H1 (cell line): Measurements from ENCODE around the gene AKTIP. TPM values are rescaled to one million over a fixed set of nuclear protein-coding genes. Genes with fewer than 3 reads are reported as not detected.
A peak's percentile ranks its signal among the peaks of the same experiment; 100 is the strongest.

Experiments used
- ASH2L ChIP-seq: fragments of 200-600, 300-600 bp; sonication (generic); IDR thresholded peaks from one replicate; pipeline ENCODE4 v1.7.1; 2017; ENCODE audit warnings: low read length
- ATF2 ChIP-seq: IDR thresholded peaks from 2 replicates; pipeline ENCODE4 v1.6.1; 2012; ENCODE audit warnings: low read length, inconsistent platforms
- BACH1 ChIP-seq: IDR thresholded peaks from 2 replicates; pipeline ENCODE4 v1.6.1; 2012; ENCODE audit warnings: low read length, improper control_type of control experiment
- CHD2 ChIP-seq: IDR thresholded peaks from 2 replicates; pipeline ENCODE4 v1.6.1; 2012; ENCODE audit warnings: low read length, improper control_type of control experiment
- CREB1 ChIP-seq: IDR thresholded peaks from 2 replicates; pipeline ENCODE4 v1.6.1; 2012; ENCODE audit warnings: inconsistent platforms
- EZH2 ChIP-seq: fragments of 200-600 bp; sonication (generic); IDR thresholded peaks from 2 replicates; pipeline ENCODE4 v1.7.1; 2012; ENCODE audit warnings: low read depth, mild to moderate bottlenecking, moderate library complexity, low read length, inconsistent platforms; ENCODE audit not compliant: severe bottlenecking
- JUN ChIP-seq: IDR thresholded peaks from 2 replicates; pipeline ENCODE4 v1.6.1; 2011; ENCODE audit warnings: low read depth, mild to moderate bottlenecking, improper control_type of control experiment, low read length
- KDM1A ChIP-seq: fragments of 200-600, 300-600 bp; sonication (generic); IDR thresholded peaks from 2 replicates; pipeline ENCODE4 v1.7.1; 2016; ENCODE audit warnings: mild to moderate bottlenecking, low read length, borderline replicate concordance
- KDM4A ChIP-seq: IDR thresholded peaks from one replicate; pipeline ENCODE4 v1.7.1; 2012; ENCODE audit warnings: low read depth, mild to moderate bottlenecking, moderate library complexity, low read length, inconsistent platforms; ENCODE audit not compliant: severe bottlenecking
- MAX ChIP-seq: IDR thresholded peaks from 2 replicates; pipeline ENCODE4 v1.6.1; 2012; ENCODE audit warnings: inconsistent platforms
- NANOG ChIP-seq: IDR thresholded peaks from 2 replicates; pipeline ENCODE4 v1.6.1; 2011; ENCODE audit warnings: low read length, low read depth, mild to moderate bottlenecking, inconsistent platforms; ENCODE audit not compliant: insufficient read depth, poor library complexity, severe bottlenecking
- POLR2A ChIP-seq, 2 experiments: IDR thresholded peaks; 1 replicate in 1 of 2; 2 replicates in 1 of 2; pipeline ENCODE4 v1.6.1; 2011; ENCODE audit warnings: low read depth in 2 of 2, low read length in 2 of 2, mild to moderate bottlenecking in 2 of 2; ENCODE audit errors: control extremely low read depth in 1 of 2
- POLR2AphosphoS5 ChIP-seq: IDR thresholded peaks from 2 replicates; pipeline ENCODE4 v1.6.1; 2011; ENCODE audit warnings: low read depth, low read length
- POU5F1 ChIP-seq: IDR thresholded peaks from 2 replicates; pipeline ENCODE4 v1.6.1; 2011; ENCODE audit warnings: low read depth, mild to moderate bottlenecking, low read length, moderate library complexity
- RFX5 ChIP-seq: IDR thresholded peaks from 2 replicates; pipeline ENCODE4 v1.6.1; 2011; ENCODE audit warnings: low read depth, low read length, improper control_type of control experiment, borderline replicate concordance
- SAP30 ChIP-seq: fragments of 300-600 bp; sonication (generic); IDR thresholded peaks from 2 replicates; pipeline ENCODE4 v1.7.1; 2012; ENCODE audit warnings: low read length, moderate library complexity, mild to moderate bottlenecking, inconsistent platforms; ENCODE audit not compliant: insufficient read depth, insufficient replicate concordance
- SIN3A ChIP-seq, 2 experiments: IDR thresholded peaks in 1 of 2; conservative IDR thresholded peaks in 1 of 2; 2 replicates each; pipeline ENCODE4 v1.6.1; 2011 to 2012; ENCODE audit warnings: low read length in 2 of 2, improper control_type of control experiment in 1 of 2, low read depth in 1 of 2, mild to moderate bottlenecking in 1 of 2
- TAF1 ChIP-seq: IDR thresholded peaks from 2 replicates; pipeline ENCODE4 v1.6.1; 2011; ENCODE audit warnings: mild to moderate bottlenecking, low read depth, low read length
- TAF7 ChIP-seq: optimal IDR thresholded peaks from 2 replicates; pipeline ENCODE3; 2011; ENCODE audit warnings: low read depth, mild to moderate bottlenecking, inconsistent platforms, low read length, moderate library complexity, borderline replicate concordance
- TBP ChIP-seq: IDR thresholded peaks from 2 replicates; pipeline ENCODE4 v1.6.1; 2011; ENCODE audit warnings: low read depth, low read length, improper control_type of control experiment
- TCF12 ChIP-seq: IDR thresholded peaks from 2 replicates; pipeline ENCODE4 v1.6.1; 2011; ENCODE audit warnings: low read depth, mild to moderate bottlenecking, low read length
- YY1 ChIP-seq: IDR thresholded peaks from 2 replicates; pipeline ENCODE4 v1.6.1; 2011; ENCODE audit warnings: low read depth, mild to moderate bottlenecking, low read length
- polyA plus RNA-seq, 7 experiments: library from polyadenylated mRNA; depleted of rRNA in 3 of 7; stranded (reverse) in 5 of 7; unstranded in 2 of 7; fragments of >200 nt in 5 of 7; fragments of 200-250 nt in 2 of 7; gene quantifications; 1 replicate in 5 of 7; 2 replicates in 1 of 7; 4 replicates in 1 of 7; pipeline versions ENCODE4 v1.2.1 to v1.2.3, GENCODE V29; 2011 to 2013; ENCODE audit warnings: missing spikeins in 2 of 7, mixed read lengths in 2 of 7
- total RNA-seq: library from RNA; stranded (reverse); fragmentation: NEBNext Ultra II Directional; extraction: Animal tissue kit (Norgen Biotek cat#: 25700); gene quantifications from 2 replicates; pipeline ENCODE4 v1.2.1, GENCODE V29; 2021

The AKTIP gene
- total and polyA plus RNA-seq, 2 of the 8 experiments (the other 6 are each of a cell fraction or from before 2014, with no cell fraction given): 15.0 to 15.6 TPM

- no peak for TF ChIP-seq POU5F1
- TF ChIP-seq CREB1: no peak
- no peak for TF ChIP-seq EZH2
- TF ChIP-seq POLR2A (IDR thresholded peaks at IDR 0.05; ENCODE audit: control extremely low read depth in 1 of 2, low read depth in 2 of 2, low read length in 2 of 2): no peak
- no peak for TF ChIP-seq YY1
- no peak for TF ChIP-seq RFX5
- TF ChIP-seq TAF7: no peak
- no peak for TF ChIP-seq ATF2
- peak; percentile 2; the same call in 1 of the 2 replicates for TF ChIP-seq TBP
- no peak for TF ChIP-seq NANOG
- no peak for TF ChIP-seq TAF1
- TF ChIP-seq MAX: no peak
- no peak for TF ChIP-seq CHD2
- TF ChIP-seq BACH1: no peak
- TF ChIP-seq KDM4A: peak; percentile 53
- TF ChIP-seq TCF12: peak; percentile 47; the same call in 1 of the 2 replicates
- TF ChIP-seq KDM1A: no peak
- TF ChIP-seq JUN: no peak
- peak in 1 of 2 experiments; percentile 31; a peak in 1 of 4 replicates for TF ChIP-seq SIN3A (conservative IDR thresholded peaks at IDR 0.05 in 1 of 2, IDR thresholded peaks at IDR 0.05 in 1 of 2; ENCODE audit: low read depth in 1 of 2, low read length in 2 of 2)
- TF ChIP-seq ASH2L: peak; percentile 68
- TF ChIP-seq SAP30: peak; percentile 45
- no peak for TF ChIP-seq POLR2AphosphoS5
These were observed at the start of gene AKTIP (continued) for GRCh38 chr16:53502331-53503269.
